ENCODE results near the gene PIK3C2G.

The PIK3C2G gene

GRCh38 chr12:18564306-18564705 lies 303.0 kb downstream of the PIK3C2G start:
- H3K36me3 ChIP-seq (ENCODE audit: control insufficient read depth in 2 of 2, insufficient read depth in 2 of 2, low read length in 2 of 2), result no peaks in the 10 kb centered on the region
- no peak overlapping the region for H3K27ac ChIP-seq (ENCODE audit: low read depth in 2 of 2, low read length in 2 of 2)
- H3K9ac ChIP-seq (ENCODE audit: low read depth in 1 of 2, low read length in 2 of 2), result no peak overlapping the region
- no peaks in the 10 kb centered on the region for H3K9me3 ChIP-seq (ENCODE audit: control insufficient read depth in 2 of 2, low read length in 2 of 2)
- no peaks in the 10 kb centered on the region for H3K27me3 ChIP-seq (ENCODE audit: control insufficient read depth in 2 of 2, insufficient read depth in 2 of 2, low read length in 2 of 2)
- no peak overlapping the region for H3K4me3 ChIP-seq (ENCODE audit: low read length in 2 of 2)
- no peaks in the 10 kb centered on the region for H3K4me1 ChIP-seq (ENCODE audit: control insufficient read depth in 2 of 2, insufficient read depth in 2 of 2, low read length in 2 of 2)

- Histone ChIP-seq H3K9ac (ENCODE audit: low read depth in 1 of 2, low read length in 2 of 2) (no peak overlapping the region), H3K27ac (ENCODE audit: low read depth in 2 of 2, low read length in 2 of 2) (no peak overlapping the region)
Observed at GRCh38 chr12:18567787-18568186, 306.5 kb downstream of the PIK3C2G start.

GRCh38 chr12:18570543-18570942 lies 309.2 kb downstream of the PIK3C2G start:
- H3K4me1 ChIP-seq (ENCODE audit: control insufficient read depth in 2 of 2, insufficient read depth in 2 of 2, low read length in 2 of 2), result no peaks in the 10 kb centered on the region
- no peak overlapping the region for H3K27ac ChIP-seq (ENCODE audit: low read depth in 2 of 2, low read length in 2 of 2)
- H3K4me3 ChIP-seq (ENCODE audit: low read length in 2 of 2), result no peak overlapping the region
- H3K36me3 ChIP-seq (ENCODE audit: control insufficient read depth in 2 of 2, insufficient read depth in 2 of 2, low read length in 2 of 2), result no peaks in the 10 kb centered on the region
- no peak overlapping the region for H3K9ac ChIP-seq (ENCODE audit: low read depth in 1 of 2, low read length in 2 of 2)
- H3K9me3 ChIP-seq (ENCODE audit: control insufficient read depth in 2 of 2, low read length in 2 of 2), result no peaks in the 10 kb centered on the region
- H3K27me3 ChIP-seq (ENCODE audit: control insufficient read depth in 2 of 2, insufficient read depth in 2 of 2, low read length in 2 of 2), result no peaks in the 10 kb centered on the region

More at GRCh38 chr12:18567787-18568186, 306.5 kb downstream of the PIK3C2G start:
- no peaks in the 10 kb centered on the region for H3K4me1 ChIP-seq (ENCODE audit: control insufficient read depth in 2 of 2, insufficient read depth in 2 of 2, low read length in 2 of 2)
- no peak overlapping the region for H3K4me3 ChIP-seq (ENCODE audit: low read length in 2 of 2)
- H3K36me3 ChIP-seq (ENCODE audit: control insufficient read depth in 2 of 2, insufficient read depth in 2 of 2, low read length in 2 of 2), result no peaks in the 10 kb centered on the region
- no peaks in the 10 kb centered on the region for H3K27me3 ChIP-seq (ENCODE audit: control insufficient read depth in 2 of 2, insufficient read depth in 2 of 2, low read length in 2 of 2)
- H3K9me3 ChIP-seq (ENCODE audit: control insufficient read depth in 2 of 2, low read length in 2 of 2), result no peaks in the 10 kb centered on the region

GRCh38 chr12:18576104-18576626 lies 314.8 kb downstream of the PIK3C2G start:
- H3K9me3 ChIP-seq (ENCODE audit: control insufficient read depth in 2 of 2, low read length in 2 of 2), result no peaks in the 10 kb centered on the region
- no peak overlapping the region for H3K27ac ChIP-seq (ENCODE audit: low read depth in 2 of 2, low read length in 2 of 2)
- H3K9ac ChIP-seq (ENCODE audit: low read depth in 1 of 2, low read length in 2 of 2), result no peak overlapping the region
- H3K27me3 ChIP-seq (ENCODE audit: control insufficient read depth in 2 of 2, insufficient read depth in 2 of 2, low read length in 2 of 2), result no peaks in the 10 kb centered on the region
- H3K36me3 ChIP-seq (ENCODE audit: control insufficient read depth in 2 of 2, insufficient read depth in 2 of 2, low read length in 2 of 2), result no peaks in the 10 kb centered on the region
- H3K4me1 ChIP-seq (ENCODE audit: control insufficient read depth in 2 of 2, insufficient read depth in 2 of 2, low read length in 2 of 2), result no peaks in the 10 kb centered on the region
- no peak overlapping the region for H3K4me3 ChIP-seq (ENCODE audit: low read length in 2 of 2)

- no peaks in the 10 kb centered on the region for H3K36me3 ChIP-seq (ENCODE audit: control insufficient read depth in 2 of 2, insufficient read depth in 2 of 2, low read length in 2 of 2)
- no peak overlapping the region for H3K9ac ChIP-seq (ENCODE audit: low read depth in 1 of 2, low read length in 2 of 2)
- no peak overlapping the region for H3K27ac ChIP-seq (ENCODE audit: low read depth in 2 of 2, low read length in 2 of 2)
- no peaks in the 10 kb centered on the region for H3K27me3 ChIP-seq (ENCODE audit: control insufficient read depth in 2 of 2, insufficient read depth in 2 of 2, low read length in 2 of 2)
- H3K4me3 ChIP-seq (ENCODE audit: low read length in 2 of 2), result no peak overlapping the region
- no peaks in the 10 kb centered on the region for H3K4me1 ChIP-seq (ENCODE audit: control insufficient read depth in 2 of 2, insufficient read depth in 2 of 2, low read length in 2 of 2)
- H3K9me3 ChIP-seq (ENCODE audit: control insufficient read depth in 2 of 2, low read length in 2 of 2), result no peaks in the 10 kb centered on the region
Observed at GRCh38 chr12:18576648-18577047, 315.3 kb downstream of the PIK3C2G start.

- Histone ChIP-seq H3K4me1 (ENCODE audit: control insufficient read depth in 2 of 2, insufficient read depth in 2 of 2, low read length in 2 of 2) (no peaks in the 10 kb centered on the region), H3K4me3 (ENCODE audit: low read length in 2 of 2) (no peak overlapping the region), H3K9me3 (ENCODE audit: control insufficient read depth in 2 of 2, low read length in 2 of 2) (no peaks in the 10 kb centered on the region), H3K27me3 (ENCODE audit: control insufficient read depth in 2 of 2, insufficient read depth in 2 of 2, low read length in 2 of 2) (no peaks in the 10 kb centered on the region), H3K27ac (ENCODE audit: low read depth in 2 of 2, low read length in 2 of 2) (no peak overlapping the region), H3K9ac (ENCODE audit: low read depth in 1 of 2, low read length in 2 of 2) (no peak overlapping the region), H3K36me3 (ENCODE audit: control insufficient read depth in 2 of 2, insufficient read depth in 2 of 2, low read length in 2 of 2) (no peaks in the 10 kb centered on the region)
Observed at GRCh38 chr12:18578191-18578590, 316.9 kb downstream of the PIK3C2G start.

- Histone ChIP-seq H3K4me3 (ENCODE audit: low read length in 2 of 2) (no peak overlapping the region), H3K4me1 (ENCODE audit: control insufficient read depth in 2 of 2, insufficient read depth in 2 of 2, low read length in 2 of 2) (no peaks in the 10 kb centered on the region), H3K36me3 (ENCODE audit: control insufficient read depth in 2 of 2, insufficient read depth in 2 of 2, low read length in 2 of 2) (no peaks in the 10 kb centered on the region), H3K27ac (ENCODE audit: low read depth in 2 of 2, low read length in 2 of 2) (no peak overlapping the region), H3K27me3 (ENCODE audit: control insufficient read depth in 2 of 2, insufficient read depth in 2 of 2, low read length in 2 of 2) (no peaks in the 10 kb centered on the region), H3K9me3 (ENCODE audit: control insufficient read depth in 2 of 2, low read length in 2 of 2) (no peaks in the 10 kb centered on the region), H3K9ac (ENCODE audit: low read depth in 1 of 2, low read length in 2 of 2) (no peak overlapping the region)
Observed at GRCh38 chr12:18580291-18580690, 319.0 kb downstream of the PIK3C2G start.

GRCh38 chr12:18580706-18581105 lies 319.4 kb downstream of the PIK3C2G start:
- H3K4me3 ChIP-seq (ENCODE audit: low read length in 2 of 2), result no peak overlapping the region
- H3K9ac ChIP-seq (ENCODE audit: low read depth in 1 of 2, low read length in 2 of 2), result no peak overlapping the region
- no peaks in the 10 kb centered on the region for H3K27me3 ChIP-seq (ENCODE audit: control insufficient read depth in 2 of 2, insufficient read depth in 2 of 2, low read length in 2 of 2)
- no peaks in the 10 kb centered on the region for H3K9me3 ChIP-seq (ENCODE audit: control insufficient read depth in 2 of 2, low read length in 2 of 2)
- no peaks in the 10 kb centered on the region for H3K36me3 ChIP-seq (ENCODE audit: control insufficient read depth in 2 of 2, insufficient read depth in 2 of 2, low read length in 2 of 2)
- H3K27ac ChIP-seq (ENCODE audit: low read depth in 2 of 2, low read length in 2 of 2), result no peak overlapping the region
- no peaks in the 10 kb centered on the region for H3K4me1 ChIP-seq (ENCODE audit: control insufficient read depth in 2 of 2, insufficient read depth in 2 of 2, low read length in 2 of 2)

GRCh38 chr12:18581232-18581962 lies 320.1 kb downstream of the PIK3C2G start:
- H3K4me3 ChIP-seq (ENCODE audit: low read length in 2 of 2), result no peak overlapping the region
- no peaks in the 10 kb centered on the region for H3K4me1 ChIP-seq (ENCODE audit: control insufficient read depth in 2 of 2, insufficient read depth in 2 of 2, low read length in 2 of 2)
- no peaks in the 10 kb centered on the region for H3K9me3 ChIP-seq (ENCODE audit: control insufficient read depth in 2 of 2, low read length in 2 of 2)
- H3K27me3 ChIP-seq (ENCODE audit: control insufficient read depth in 2 of 2, insufficient read depth in 2 of 2, low read length in 2 of 2), result no peaks in the 10 kb centered on the region
- H3K27ac ChIP-seq (ENCODE audit: low read depth in 2 of 2, low read length in 2 of 2), result no peak overlapping the region
- H3K36me3 ChIP-seq (ENCODE audit: control insufficient read depth in 2 of 2, insufficient read depth in 2 of 2, low read length in 2 of 2), result no peaks in the 10 kb centered on the region
- H3K9ac ChIP-seq (ENCODE audit: low read depth in 1 of 2, low read length in 2 of 2), result no peak overlapping the region

GRCh38 chr12:18583655-18584054 lies 322.3 kb downstream of the PIK3C2G start:
- no peak overlapping the region for H3K4me3 ChIP-seq (ENCODE audit: low read length in 2 of 2)
- H3K27me3 ChIP-seq (ENCODE audit: control insufficient read depth in 2 of 2, insufficient read depth in 2 of 2, low read length in 2 of 2), result no peaks in the 10 kb centered on the region
- H3K9ac ChIP-seq (ENCODE audit: low read depth in 1 of 2, low read length in 2 of 2), result no peak overlapping the region
- H3K9me3 ChIP-seq (ENCODE audit: control insufficient read depth in 2 of 2, low read length in 2 of 2), result no peaks in the 10 kb centered on the region
- no peak overlapping the region for H3K27ac ChIP-seq (ENCODE audit: low read depth in 2 of 2, low read length in 2 of 2)
- H3K36me3 ChIP-seq (ENCODE audit: control insufficient read depth in 2 of 2, insufficient read depth in 2 of 2, low read length in 2 of 2), result no peaks in the 10 kb centered on the region
- H3K4me1 ChIP-seq (ENCODE audit: control insufficient read depth in 2 of 2, insufficient read depth in 2 of 2, low read length in 2 of 2), result no peaks in the 10 kb centered on the region

All from mucosa of rectum (tissue), 2 donors.